ENCODE results near the gene NGRN. TPM values are rescaled to one million over a fixed set of nuclear protein-coding genes. Genes with fewer than 3 reads are reported as not detected.
A peak's percentile ranks its signal among the peaks of the same experiment; 100 is the strongest.

The NGRN gene
- total RNA-seq, 2 experiments from 2014 or later: 24.3 TPM

DNA sequence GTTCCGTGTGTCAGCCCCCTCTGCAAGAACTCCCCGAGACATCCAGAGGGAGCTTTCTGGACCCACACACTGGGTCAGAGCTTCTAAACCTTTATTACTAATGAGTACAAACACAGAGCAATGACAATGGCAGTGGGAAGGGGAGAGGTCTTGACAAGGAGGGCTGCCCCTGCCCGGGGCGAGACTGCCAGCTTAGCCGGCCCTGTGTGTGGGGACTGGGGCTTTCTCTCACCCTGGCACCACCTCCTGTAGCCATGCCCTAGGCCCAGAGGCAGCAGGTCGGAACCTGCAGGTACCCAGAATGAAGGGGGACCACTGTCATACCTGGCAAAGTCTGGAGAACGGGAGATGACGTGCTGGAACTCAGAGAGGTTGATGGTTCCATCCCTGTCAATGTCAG lies 34.9 kb upstream of the NGRN start:
- H3K27me3 Mint-ChIP-seq: no peaks in the 10 kb centered on the region
- H3K4me1 Mint-ChIP-seq: peaks cover 28% of the 10 kb centered on the region
- H3K27ac Mint-ChIP-seq: peak overlapping the region; percentile 88
- no peak for DNase-seq
- no peaks in the 10 kb centered on the region for H3K9me3 Mint-ChIP-seq
- peaks cover 26% of the 10 kb centered on the region for H3K36me3 Mint-ChIP-seq
- H3K4me3 Mint-ChIP-seq: peak overlapping the region; percentile 95

DNA sequence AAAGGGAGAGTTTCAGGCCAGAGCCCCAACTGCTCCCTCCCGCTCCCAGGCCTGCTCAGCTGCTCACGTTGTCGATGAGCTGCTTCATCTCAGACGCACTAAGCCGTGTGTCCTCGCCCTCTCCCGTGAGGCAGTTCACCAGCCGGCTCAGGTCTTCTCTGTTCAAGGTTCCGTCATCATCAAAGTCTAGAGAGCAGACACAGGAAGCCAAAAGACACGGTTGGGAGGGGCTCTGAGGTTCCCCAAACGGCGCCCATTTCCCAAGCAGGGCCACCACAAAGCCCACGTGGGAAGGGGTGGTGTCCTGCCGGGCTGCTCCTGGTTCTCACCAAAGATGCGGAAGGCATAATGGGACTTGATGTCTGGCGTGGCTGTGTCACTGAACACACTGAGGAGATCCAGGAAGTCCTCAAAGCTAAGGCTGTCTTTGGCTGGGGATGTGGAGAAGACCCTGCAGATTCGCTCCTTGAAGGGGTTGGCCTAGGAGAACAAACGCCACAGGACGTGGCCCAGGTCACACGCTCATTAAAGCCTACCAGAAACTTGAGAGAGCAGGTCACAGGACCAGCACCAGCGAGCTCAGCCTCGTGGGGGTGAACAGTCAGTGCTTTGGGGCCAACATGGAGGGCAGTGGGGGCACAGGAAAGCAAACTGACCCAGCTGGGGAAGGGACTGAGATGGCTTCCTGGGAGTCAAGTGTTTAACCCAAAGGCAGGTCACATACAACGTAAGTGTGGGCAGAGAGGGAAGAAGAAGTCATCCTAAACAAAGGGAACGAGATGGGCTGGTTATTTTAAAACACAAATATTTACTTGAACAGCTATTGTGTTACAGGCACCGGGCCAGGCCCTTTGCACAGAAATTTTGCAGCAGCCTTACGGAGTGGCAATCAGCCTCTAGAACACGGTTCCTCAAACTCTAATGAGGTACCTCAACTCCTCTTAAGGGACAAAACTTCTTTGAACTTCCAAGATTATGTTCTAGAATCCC lies 34.1 kb upstream of the NGRN start:
- DNase-seq: peak; percentile 69
- Mint-ChIP-seq H3K27me3 (no peaks in the 10 kb centered on the region), H3K36me3 (peaks cover 27% of the 10 kb centered on the region), H3K27ac (peak overlapping the region; percentile 88), H3K4me1 (peaks cover 28% of the 10 kb centered on the region), H3K4me3 (peak overlapping the region; percentile 95), H3K9me3 (no peaks in the 10 kb centered on the region)

DNA sequence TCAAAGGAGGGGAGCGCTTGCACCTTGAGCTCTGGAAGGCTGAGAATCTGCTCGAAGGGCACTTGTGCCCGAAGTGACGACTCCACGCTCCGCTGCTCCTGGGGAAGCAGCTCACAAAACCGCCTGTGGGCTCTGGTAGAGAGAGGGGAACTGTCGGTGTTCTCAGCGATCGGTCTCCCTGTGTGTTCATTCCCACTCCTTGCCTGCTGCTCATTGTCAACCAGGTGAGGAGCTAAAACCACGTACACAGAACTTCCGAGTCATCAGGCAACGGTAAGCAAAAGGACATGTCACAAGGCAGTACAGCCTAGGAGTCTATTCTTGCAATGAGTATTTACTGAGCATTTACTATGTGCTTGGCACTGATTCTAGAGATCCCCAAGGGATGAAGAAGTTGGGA lies 33.3 kb upstream of the NGRN start:
- DNase-seq: no peak
- Mint-ChIP-seq H3K4me3 (peak overlapping the region; percentile 95), H3K9me3 (no peaks in the 10 kb centered on the region), H3K27me3 (no peaks in the 10 kb centered on the region), H3K27ac (peak overlapping the region; percentile 88), H3K36me3 (peaks cover 31% of the 10 kb centered on the region), H3K4me1 (peaks cover 28% of the 10 kb centered on the region)

DNA sequence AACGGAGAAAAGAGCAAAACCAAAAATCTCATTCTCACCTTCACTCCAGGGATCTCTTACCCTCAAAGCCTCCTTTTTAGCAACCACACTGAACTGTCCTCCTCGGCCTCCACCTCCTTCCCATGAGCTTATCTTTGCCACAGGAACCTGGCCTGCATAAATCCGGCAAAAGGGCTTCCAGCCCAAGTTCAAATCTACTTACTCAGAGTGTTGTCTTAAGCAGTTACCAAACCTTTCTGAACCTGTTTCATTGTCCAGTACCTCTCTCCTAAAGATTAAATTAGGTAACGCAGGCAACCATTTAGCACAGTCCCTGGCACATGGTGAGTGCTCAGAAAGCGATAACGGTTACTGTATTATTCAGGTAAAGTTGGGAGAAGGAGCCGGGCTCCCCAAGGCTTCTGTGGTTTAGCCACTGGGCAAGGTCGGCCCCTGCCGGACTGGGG lies 32.5 kb upstream of the NGRN start:
- Mint-ChIP-seq H3K4me1 (peaks cover 28% of the 10 kb centered on the region), H3K4me3 (peak overlapping the region; percentile 95), H3K9me3 (no peaks in the 10 kb centered on the region), H3K27ac (peak overlapping the region; percentile 88), H3K27me3 (no peaks in the 10 kb centered on the region), H3K36me3 (peaks cover 31% of the 10 kb centered on the region)
- no peak for DNase-seq

DNA sequence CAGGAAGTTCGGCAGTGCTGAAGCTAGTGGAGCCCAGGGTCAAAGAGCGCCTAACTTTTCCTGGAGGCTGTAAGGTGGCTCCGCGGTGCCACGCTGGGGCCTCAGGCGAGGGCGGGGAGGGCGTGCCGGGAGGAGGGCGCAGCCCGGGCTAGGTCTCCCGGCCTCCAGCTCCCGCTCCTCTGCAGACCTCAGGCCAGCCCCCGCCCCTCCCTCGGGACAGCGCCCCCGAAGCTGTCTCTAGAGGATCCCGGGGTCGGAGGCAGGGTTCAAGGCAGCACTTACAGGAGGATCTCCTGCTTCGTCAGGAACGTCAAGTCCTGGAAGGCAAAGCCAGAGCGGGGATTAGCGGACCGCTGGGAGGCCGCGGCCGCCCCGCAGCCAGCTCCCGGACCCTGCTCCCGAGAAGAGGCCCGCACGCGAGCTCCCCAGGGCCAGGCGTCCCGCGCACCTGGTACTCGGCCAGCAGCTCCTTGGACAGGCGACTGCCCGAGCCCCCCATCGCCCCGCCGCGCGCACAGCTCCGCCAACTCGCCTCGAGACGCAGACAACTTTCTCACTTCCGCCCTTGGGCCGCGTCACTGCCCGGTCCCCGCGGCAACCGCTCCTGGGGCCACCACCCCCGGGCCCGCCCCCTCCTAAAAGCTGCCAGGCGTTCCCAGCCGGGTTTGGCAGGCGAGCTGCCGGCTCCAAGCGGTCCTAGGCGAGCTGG lies 31.9 kb upstream of the NGRN start, which contains the start of gene CIB1:
TSS of gene CIB1 (minus strand) at position 555 of the 709 bp plus-strand sequence. CDS start at position 499, 56 bp downstream.
- H3K4me3 Mint-ChIP-seq: peak within 1 kb of the TSS; percentile 95
- no peaks in the 10 kb centered on the region for H3K9me3 Mint-ChIP-seq
- DNase-seq: peak; percentile 99
- H3K27me3 Mint-ChIP-seq: no peaks in the 10 kb centered on the region
- H3K27ac Mint-ChIP-seq: peak within 1 kb of the TSS; percentile 88
- H3K36me3 Mint-ChIP-seq: peaks cover 36% of the 10 kb centered on the region
- H3K4me1 Mint-ChIP-seq: peaks cover 31% of the 10 kb centered on the region

DNA sequence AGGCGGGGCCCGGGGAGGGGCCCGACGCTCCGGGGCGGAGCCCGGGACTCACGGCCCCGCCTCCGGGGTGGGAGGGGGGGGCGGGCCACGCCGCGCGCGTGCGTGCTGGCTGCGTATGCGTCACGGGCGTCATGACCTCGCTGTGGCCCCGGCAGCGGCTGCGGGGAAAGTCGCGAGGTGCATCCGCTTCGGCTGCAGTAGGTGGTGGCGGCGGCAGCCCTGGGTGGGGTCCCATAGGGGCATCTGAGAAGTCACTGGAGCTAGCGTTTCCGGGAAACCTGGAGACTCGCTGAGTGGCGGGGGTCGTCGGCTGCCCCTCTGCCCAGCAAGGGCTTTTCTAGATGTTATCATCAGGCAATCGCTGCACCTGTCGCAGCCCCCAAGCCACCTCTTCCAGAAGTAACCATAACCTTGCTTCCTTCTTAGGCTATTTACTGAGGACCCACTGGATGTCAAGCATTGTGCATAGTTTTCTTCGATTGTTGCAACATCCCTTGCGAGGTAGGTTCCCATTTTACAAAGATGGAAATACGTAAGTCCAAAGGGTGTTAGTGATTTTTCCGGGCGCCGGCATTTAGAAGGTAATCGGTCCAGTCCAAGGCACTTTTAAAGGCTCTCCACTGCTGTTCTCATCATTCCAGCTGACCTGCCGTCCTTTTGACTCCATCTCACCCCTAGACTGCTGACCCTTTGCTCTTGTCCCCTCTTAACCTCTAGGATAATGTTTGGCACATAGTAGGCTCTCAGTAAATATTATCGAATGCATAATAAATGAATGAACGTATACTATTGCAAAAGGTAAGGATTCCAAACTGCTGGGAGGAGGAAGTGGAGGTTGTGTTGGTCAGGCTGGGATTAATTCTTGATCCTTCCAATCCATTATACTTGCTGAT lies 31.1 kb upstream of the NGRN start, which contains the start of gene GDPGP1:
TSS of gene GDPGP1 (plus strand) at position 114 of the 893 bp plus-strand sequence. CDS start 6,700 bp downstream, outside the sequence.
- H3K36me3 Mint-ChIP-seq: peaks cover 36% of the 10 kb centered on the region
- H3K27ac Mint-ChIP-seq: peak within 1 kb of the TSS; percentile 88
- H3K4me1 Mint-ChIP-seq: peaks cover 34% of the 10 kb centered on the region
- H3K9me3 Mint-ChIP-seq: no peaks in the 10 kb centered on the region
- DNase-seq: no peak
- H3K27me3 Mint-ChIP-seq: no peaks in the 10 kb centered on the region
- peak within 1 kb of the TSS; percentile 95 for H3K4me3 Mint-ChIP-seq

DNA sequence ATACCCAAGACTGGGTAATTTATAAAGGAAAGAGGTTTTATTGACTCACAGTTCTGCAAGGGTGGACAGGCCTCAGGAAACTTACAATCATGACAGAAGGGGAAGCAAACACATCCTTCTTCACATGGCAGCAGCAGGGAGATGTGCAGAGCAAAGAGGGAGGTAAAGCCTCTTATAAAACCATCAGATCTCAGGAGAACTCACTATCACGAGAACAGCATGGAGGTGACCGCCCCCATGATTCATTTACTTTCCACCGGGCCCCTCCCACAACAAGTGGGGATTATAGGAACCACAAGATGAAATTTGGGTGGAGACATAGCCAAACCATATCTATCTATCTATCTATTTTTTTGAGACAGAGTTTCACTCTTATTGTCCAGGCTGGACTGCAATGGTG lies 26.1 kb upstream of the NGRN start:
- no peaks in the 10 kb centered on the region for H3K27me3 Mint-ChIP-seq
- no peak overlapping the region for H3K4me3 Mint-ChIP-seq
- no peaks in the 10 kb centered on the region for H3K9me3 Mint-ChIP-seq
- H3K27ac Mint-ChIP-seq: peak overlapping the region; percentile 59
- H3K36me3 Mint-ChIP-seq: peaks cover 10% of the 10 kb centered on the region
- DNase-seq: no peak
- H3K4me1 Mint-ChIP-seq: peaks cover 16% of the 10 kb centered on the region

DNA sequence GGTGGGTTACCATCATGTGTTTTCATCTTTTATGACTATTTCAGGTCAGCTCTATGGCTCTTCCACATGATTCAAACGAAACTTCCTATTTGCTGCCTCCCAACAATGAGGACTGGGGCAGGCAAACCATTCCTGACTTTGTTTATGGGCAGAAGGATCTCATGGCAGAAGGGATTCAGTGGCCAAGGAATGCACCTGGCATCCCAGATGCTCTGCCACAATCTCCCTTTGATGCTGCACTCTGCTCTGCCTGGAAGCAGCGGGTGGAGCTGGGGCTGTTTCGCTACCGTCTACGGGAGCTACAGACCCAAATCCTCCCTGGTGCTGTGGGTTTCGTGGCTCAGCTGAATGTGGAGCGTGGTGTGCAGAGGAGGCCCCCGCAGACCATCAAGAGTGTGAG lies 24.6 kb upstream of the NGRN start:
- Mint-ChIP-seq H3K9me3 (no peaks in the 10 kb centered on the region), H3K27me3 (no peaks in the 10 kb centered on the region), H3K27ac (no peak overlapping the region), H3K4me1 (peaks cover 10% of the 10 kb centered on the region), H3K4me3 (no peak overlapping the region), H3K36me3 (peaks cover 10% of the 10 kb centered on the region)
- no peak for DNase-seq

DNA sequence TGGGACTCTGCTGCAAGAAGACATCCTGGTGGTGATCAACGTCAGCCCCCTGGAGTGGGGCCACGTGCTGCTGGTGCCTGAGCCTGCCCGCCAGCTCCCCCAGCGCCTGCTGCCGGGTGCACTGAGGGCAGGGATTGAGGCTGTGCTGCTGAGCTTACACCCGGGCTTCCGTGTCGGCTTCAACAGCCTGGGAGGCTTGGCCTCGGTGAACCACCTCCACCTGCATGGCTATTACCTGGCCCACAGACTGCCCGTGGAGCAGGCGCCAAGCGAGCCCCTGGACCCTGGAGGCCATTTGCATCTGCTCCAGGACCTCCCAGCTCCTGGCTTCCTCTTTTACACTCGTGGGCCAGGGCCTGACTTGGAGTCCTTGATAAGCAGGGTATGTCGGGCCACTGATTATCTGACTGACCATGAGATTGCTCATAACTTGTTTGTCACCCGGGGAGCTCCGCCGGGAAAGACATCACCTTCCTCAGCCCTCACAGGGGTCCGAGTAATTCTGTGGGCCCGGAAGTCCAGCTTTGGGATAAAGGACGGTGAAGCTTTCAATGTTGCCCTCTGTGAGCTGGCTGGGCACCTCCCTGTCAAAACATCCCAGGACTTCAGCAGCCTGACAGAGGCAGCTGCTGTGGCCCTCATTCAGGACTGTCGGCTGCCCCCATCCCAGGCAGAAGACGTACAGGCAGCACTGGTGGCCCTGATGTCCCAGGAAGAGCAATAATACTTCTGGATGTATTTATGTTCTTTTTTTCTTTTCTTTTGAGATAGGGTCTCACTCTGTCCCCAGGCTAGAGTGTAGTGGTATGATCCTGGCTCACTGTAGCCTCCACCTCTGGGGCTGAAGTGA lies 23.9 kb upstream of the NGRN start:
- peaks cover 10% of the 10 kb centered on the region for H3K4me1 Mint-ChIP-seq
- no peak overlapping the region for H3K4me3 Mint-ChIP-seq
- no peak overlapping the region for H3K27ac Mint-ChIP-seq
- H3K27me3 Mint-ChIP-seq: no peaks in the 10 kb centered on the region
- no peaks in the 10 kb centered on the region for H3K9me3 Mint-ChIP-seq
- H3K36me3 Mint-ChIP-seq: peaks cover 7% of the 10 kb centered on the region
- DNase-seq: no peak

DNA sequence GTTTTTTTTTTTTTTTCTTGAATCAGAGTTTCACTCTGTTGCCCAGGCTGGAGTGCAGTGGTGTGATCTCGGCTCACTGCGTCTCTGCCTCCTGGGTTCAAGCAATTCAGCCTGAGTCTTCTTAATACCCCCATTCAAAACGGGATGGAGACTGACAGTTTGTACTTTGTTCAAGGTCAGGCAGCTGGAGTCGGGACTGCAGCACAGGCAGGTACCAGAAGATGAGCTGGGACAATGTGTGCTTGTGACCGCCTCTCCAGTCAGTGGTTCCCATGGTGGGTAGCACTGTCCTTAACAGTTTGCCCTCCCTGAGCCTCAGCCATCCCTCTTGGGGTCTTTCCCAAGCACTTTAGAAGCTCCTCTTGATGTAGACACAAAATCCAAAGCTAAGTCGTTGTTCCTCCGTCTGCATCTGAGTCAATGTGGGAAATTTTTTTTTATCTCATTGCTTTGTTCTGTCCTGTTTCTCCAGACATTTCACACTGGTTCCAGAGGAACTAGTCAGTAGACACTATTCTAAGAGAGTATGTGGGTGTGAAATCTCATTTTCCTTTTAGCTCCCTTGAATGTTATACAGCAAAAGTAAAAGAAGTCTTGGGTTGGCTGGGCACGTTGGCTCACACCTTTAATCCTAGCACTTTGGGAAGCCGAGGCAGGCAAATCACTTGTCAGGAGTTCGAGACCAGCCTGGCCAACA lies 21.4 kb upstream of the NGRN start:
- Mint-ChIP-seq H3K27ac (no peak overlapping the region), H3K4me3 (no peak overlapping the region), H3K36me3 (no peaks in the 10 kb centered on the region), H3K27me3 (no peaks in the 10 kb centered on the region), H3K4me1 (peaks cover 11% of the 10 kb centered on the region), H3K9me3 (no peaks in the 10 kb centered on the region)
- no peak for DNase-seq

DNA sequence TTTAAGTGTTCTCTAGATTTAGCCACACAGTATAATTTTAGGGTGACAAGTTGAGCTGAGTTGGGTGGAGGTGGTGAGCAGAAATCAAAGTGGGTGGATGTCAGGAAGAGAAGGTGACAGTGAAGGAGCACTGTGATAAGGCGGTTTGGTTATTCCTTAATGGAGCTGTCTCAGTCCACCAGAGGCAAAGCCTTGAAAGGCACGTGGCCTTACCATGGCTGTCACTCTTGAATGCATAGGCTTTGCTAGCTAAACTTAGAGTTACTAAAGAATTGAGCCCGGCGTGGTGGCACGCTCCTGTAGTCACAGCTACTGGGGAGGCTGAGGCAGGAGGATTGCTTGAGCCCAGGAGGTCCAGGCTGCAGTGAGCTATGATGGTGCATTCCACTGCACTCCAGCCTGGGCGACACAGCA lies 16.7 kb upstream of the NGRN start:
- Mint-ChIP-seq H3K9me3 (no peaks in the 10 kb centered on the region), H3K27me3 (no peaks in the 10 kb centered on the region), H3K36me3 (no peaks in the 10 kb centered on the region), H3K4me1 (peaks cover 14% of the 10 kb centered on the region), H3K27ac (no peak overlapping the region), H3K4me3 (peak overlapping the region; percentile 60)
- DNase-seq: no peak

DNA sequence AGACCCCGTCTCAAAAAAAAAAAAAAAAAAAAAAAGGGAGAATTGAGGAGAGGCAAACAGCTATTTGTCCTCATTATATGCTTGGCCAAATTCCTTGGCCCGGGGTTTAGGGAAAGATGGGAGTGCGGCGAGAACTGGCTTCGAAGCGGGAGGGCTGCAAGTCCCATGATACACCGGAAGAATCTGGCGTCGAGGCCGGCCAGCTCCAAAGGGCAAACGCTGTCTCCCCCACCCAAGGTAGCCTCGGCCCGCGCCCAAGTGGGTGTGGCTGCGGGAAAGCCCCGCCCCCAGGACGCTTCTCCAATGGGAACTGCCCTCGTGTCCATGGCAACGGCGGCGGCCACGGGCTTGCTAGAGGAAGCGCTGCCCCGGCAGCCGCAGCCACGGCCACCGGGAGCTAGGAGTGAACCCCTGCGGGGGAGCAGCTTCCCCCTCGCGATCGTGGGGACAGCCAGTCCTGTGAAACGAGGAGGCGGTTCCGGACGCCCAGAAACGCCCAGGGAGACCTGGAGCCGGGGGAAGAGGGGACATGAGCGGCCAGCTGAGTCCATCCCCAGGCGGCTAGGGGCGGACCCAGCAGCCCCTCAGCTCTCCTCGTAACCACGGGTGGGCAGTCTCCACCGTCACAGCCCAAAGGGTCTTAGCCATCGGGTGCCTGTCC lies 16.1 kb upstream of the NGRN start, which contains the start of gene TTLL13:
TSS of gene TTLL13 (plus strand) at position 354 of the 661 bp plus-strand sequence. CDS start 1,075 bp downstream, outside the sequence.
- peak; percentile 80 for DNase-seq
- Mint-ChIP-seq H3K4me1 (peaks cover 14% of the 10 kb centered on the region), H3K27ac (no peak within 1 kb of the TSS), H3K4me3 (peak within 1 kb of the TSS; percentile 60), H3K36me3 (no peaks in the 10 kb centered on the region), H3K9me3 (no peaks in the 10 kb centered on the region), H3K27me3 (no peaks in the 10 kb centered on the region)

DNA sequence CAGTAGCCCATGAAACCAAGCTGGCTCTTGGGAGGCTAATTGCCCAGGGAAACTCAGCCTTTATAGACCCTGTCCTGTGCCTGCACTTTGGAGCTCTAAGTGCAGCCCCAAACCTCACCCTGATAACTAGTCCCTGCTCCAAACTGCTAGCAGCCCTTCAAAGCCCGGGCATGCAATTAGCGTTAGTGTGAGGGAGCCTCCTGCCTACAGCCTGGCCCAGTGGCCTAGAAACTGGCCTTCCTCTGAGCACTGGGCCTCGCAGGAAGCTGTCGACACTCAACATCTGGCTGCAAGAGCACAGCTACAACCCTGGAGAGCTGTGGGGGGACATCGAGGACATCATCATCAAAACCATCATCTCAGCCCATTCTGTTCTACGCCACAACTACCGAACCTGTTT lies 7.7 kb upstream of the NGRN start:
- Mint-ChIP-seq H3K36me3 (no peaks in the 10 kb centered on the region), H3K9me3 (no peaks in the 10 kb centered on the region), H3K27me3 (no peaks in the 10 kb centered on the region), H3K27ac (no peak overlapping the region), H3K4me3 (no peak overlapping the region), H3K4me1 (no peaks in the 10 kb centered on the region)
- no peak for DNase-seq
